OCI-LY7 (cell line): ENCODE data around the gene LSM14B. TPM values are rescaled to one million over a fixed set of nuclear protein-coding genes. Genes with fewer than 3 reads are reported as not detected.
A peak's percentile ranks its signal among the peaks of the same experiment; 100 is the strongest.

Experiments used
- BruUV-seq: library from RNA; stranded (reverse); fragments of 400-500 nt; replicated peaks from 2 replicates; lab custom pipeline; 2021; lab: Mats Ljungman, UMichigan
- CTCF ChIA-PET: fragments of 300-600 bp; sonication (Branson Sonifier 250); formaldehyde crosslinking; loops from one replicate; lab custom pipeline; 2022; ENCODE audit warnings: antibody characterized with exemption; ENCODE audit not compliant: unreplicated experiment; lab: Charles Lee
- POLR2A ChIA-PET: fragments of 300-600 bp; sonication (Branson Sonifier 250); formaldehyde crosslinking; loops from one replicate; lab custom pipeline; 2022; ENCODE audit warnings: antibody characterized with exemption; lab: Charles Lee
- DNase-seq: peaks from one replicate; pipeline ENCODE4 v3.0.0-alpha.2; 2015; ENCODE audit warnings: low spot score
- H2AFZ ChIP-seq: fragments of 200-600 bp; sonication (generic), shearing (Covaris generic); 2 replicates; pipeline ENCODE4 v1.6.1; 2014; ENCODE audit warnings: mild to moderate bottlenecking, antibody characterized with exemption, low read length, moderate library complexity
- H3K27ac ChIP-seq: fragments of 200-600 bp; sonication (generic); 2 replicates; pipeline ENCODE4 v1.5.1; 2014; ENCODE audit warnings: mixed run types, low read depth, mild to moderate bottlenecking, moderate library complexity, low read length, inconsistent platforms; ENCODE audit not compliant: poor library complexity, severe bottlenecking
- H3K36me3 ChIP-seq: fragments of 200-600 bp; sonication (generic); 2 replicates; pipeline ENCODE4 v1.6.1; 2014; ENCODE audit warnings: mild to moderate bottlenecking, antibody characterized with exemption, low read length, moderate library complexity, mixed read lengths; ENCODE audit not compliant: insufficient read depth
- H3K4me1 ChIP-seq: fragments of 200-600 bp; sonication (generic); 2 replicates; pipeline ENCODE4 v1.5.1; 2014; ENCODE audit warnings: mild to moderate bottlenecking, low read length; ENCODE audit not compliant: insufficient read depth, poor library complexity, severe bottlenecking
- H3K4me2 ChIP-seq: fragments of 200-600 bp; sonication (generic); 2 replicates; pipeline ENCODE4 v1.6.1; 2014; ENCODE audit warnings: mild to moderate bottlenecking, low read length
- H3K4me3 ChIP-seq: fragments of 200-600 bp; sonication (generic); 2 replicates; pipeline ENCODE4 v1.5.1; 2014; ENCODE audit warnings: mild to moderate bottlenecking, low read depth, low read length; ENCODE audit not compliant: poor library complexity, severe bottlenecking
- H3K79me2 ChIP-seq: fragments of 200-600 bp; sonication (generic); 2 replicates; pipeline ENCODE4 v1.6.1; 2016; ENCODE audit warnings: low read depth, mild to moderate bottlenecking, low read length, moderate library complexity, mixed read lengths; ENCODE audit not compliant: insufficient read depth
- H3K9me2 ChIP-seq: fragments of 200-600 bp; sonication (generic); 2 replicates; pipeline ENCODE4 v1.6.1; 2016; ENCODE audit warnings: mild to moderate bottlenecking, low read length, mixed read lengths; ENCODE audit not compliant: insufficient read depth
- H3K9me3 ChIP-seq: fragments of 200-600 bp; sonication (generic); 2 replicates; pipeline ENCODE4 v1.6.1; 2014; ENCODE audit warnings: mild to moderate bottlenecking, mixed run types, low read length, mixed read lengths
- H4K20me1 ChIP-seq: fragments of 200-600 bp; sonication (generic); 2 replicates; pipeline ENCODE4 v1.6.1; 2014; ENCODE audit warnings: mild to moderate bottlenecking, antibody characterized with exemption, low read length, moderate library complexity, mixed read lengths; ENCODE audit not compliant: insufficient read depth
- EZH2phosphoT487 ChIP-seq: fragments of 200-600 bp; sonication (generic); IDR thresholded peaks from 2 replicates; pipeline ENCODE4 v1.6.1; 2018; ENCODE audit warnings: low read depth, borderline replicate concordance, mild to moderate bottlenecking, mixed run types, antibody characterized with exemption, low read length, moderate library complexity, mixed read lengths
- intact Hi-C: fragments of 100-400 bp; cut with micrococcal nuclease; formaldehyde crosslinking; loops from one replicate; pipeline ENCODE4 v1.10.0; 2022; ENCODE audit not compliant: unreplicated experiment
- total RNA-seq, 2 experiments: library from RNA; depleted of rRNA in 1 of 2; stranded (reverse); fragments of >200 nt in 1 of 2; shearing (Covaris generic) in 1 of 2; gene quantifications; 2 replicates each; pipeline ENCODE4 v1.2.3, GENCODE V29; 2014 to 2022
- TF ChIP-seq, protein P1 (sequence below): fragments of 200-600 bp; sonication (generic); conservative IDR thresholded peaks from 2 replicates; pipeline ENCODE4 v1.5.1; 2014; ENCODE audit warnings: mild to moderate bottlenecking, antibody characterized with exemption, low read length, moderate library complexity, mixed read lengths

LSM14B gene
- total RNA-seq, 2 experiments from 2014 or later = 44.7 to 53.7 TPM

GRCh38 chr20:62181808-62182207 lies 59.5 kb downstream of the LSM14B start:
- no peak for DNase-seq
- peak overlapping the region; percentile 93 for H3K4me2 ChIP-seq
- H3K79me2 ChIP-seq = peaks cover 32% of the 10 kb centered on the region
- H2AFZ ChIP-seq = peak overlapping the region; percentile 62; the same call in 1 of the 2 replicates
- TF ChIP-seq, protein P1, sequence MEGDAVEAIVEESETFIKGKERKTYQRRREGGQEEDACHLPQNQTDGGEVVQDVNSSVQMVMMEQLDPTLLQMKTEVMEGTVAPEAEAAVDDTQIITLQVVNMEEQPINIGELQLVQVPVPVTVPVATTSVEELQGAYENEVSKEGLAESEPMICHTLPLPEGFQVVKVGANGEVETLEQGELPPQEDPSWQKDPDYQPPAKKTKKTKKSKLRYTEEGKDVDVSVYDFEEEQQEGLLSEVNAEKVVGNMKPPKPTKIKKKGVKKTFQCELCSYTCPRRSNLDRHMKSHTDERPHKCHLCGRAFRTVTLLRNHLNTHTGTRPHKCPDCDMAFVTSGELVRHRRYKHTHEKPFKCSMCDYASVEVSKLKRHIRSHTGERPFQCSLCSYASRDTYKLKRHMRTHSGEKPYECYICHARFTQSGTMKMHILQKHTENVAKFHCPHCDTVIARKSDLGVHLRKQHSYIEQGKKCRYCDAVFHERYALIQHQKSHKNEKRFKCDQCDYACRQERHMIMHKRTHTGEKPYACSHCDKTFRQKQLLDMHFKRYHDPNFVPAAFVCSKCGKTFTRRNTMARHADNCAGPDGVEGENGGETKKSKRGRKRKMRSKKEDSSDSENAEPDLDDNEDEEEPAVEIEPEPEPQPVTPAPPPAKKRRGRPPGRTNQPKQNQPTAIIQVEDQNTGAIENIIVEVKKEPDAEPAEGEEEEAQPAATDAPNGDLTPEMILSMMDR = no peak
- TF ChIP-seq EZH2phosphoT487 = no peak
- H3K4me3 ChIP-seq = peak overlapping the region; percentile 91
- BruUV-seq = TSS peak; percentile 91
- H3K9me2 ChIP-seq = no peaks in the 10 kb centered on the region
- ChIA-PET POLR2A (no interaction called here), CTCF (no interaction called here)
- H3K27ac ChIP-seq = peak overlapping the region; percentile 83
- H4K20me1 ChIP-seq = no peaks in the 10 kb centered on the region
- no peaks in the 10 kb centered on the region for H3K36me3 ChIP-seq
- peaks cover 18% of the 10 kb centered on the region for H3K4me1 ChIP-seq
- intact Hi-C loops = loop anchor here (1.0 kb wide), 1 partner anchor 39 kb away; the partner anchor contains the start of genes PSMA7 and SS18L1
- no peaks in the 10 kb centered on the region for H3K9me3 ChIP-seq

DNA sequence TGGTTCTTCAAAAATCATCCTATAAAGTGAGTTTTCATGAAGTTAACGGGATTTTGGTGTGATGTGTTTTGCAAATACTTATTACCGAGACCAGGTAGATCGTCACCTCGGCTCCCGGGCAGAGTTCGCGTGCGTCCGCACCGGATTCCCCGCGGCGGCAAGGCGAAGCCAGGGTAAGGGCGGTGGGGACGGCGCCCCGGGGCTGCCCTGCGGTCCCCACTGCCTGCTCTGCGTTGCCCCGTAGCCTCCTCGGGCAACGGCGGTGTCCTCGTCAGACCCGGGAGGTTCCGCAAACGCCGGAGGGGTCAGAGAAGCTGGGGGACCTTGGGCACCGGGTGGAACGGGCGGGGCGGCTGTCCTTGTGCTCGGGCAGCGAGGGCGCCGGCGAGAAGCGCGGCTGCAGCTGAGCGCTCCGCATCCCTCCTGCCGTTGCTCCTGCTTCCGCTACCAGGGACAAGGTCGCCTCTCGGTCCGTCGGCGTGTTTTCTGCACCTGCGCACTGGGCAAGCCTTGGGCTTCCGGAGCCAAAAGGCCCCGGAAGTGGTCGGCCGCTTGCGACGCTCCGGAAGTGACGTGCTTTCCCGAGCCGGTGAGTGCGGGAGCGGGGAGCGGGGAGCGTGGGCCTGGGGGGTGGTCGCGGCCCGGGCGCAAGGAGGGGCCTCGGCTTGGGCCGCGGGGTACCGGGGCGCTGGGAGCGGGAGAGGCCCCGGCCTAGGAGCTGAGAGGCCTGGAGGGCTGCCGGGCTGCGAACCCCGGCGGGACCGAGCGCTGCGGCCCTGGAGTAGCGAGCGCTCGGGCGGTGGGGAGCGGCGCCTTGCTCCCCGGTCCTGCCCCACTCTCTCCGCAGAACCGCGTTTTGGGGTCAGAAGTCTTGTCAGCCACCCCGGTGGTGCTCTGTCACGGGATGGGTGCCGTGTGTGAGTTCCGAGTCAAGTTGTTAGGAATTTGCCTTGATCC lies 60.5 kb downstream of the LSM14B start, which contains the start of gene MTG2:
TSS of gene MTG2 (plus strand) at position 560 of the 957 bp plus-strand sequence. CDS start 10,393 bp downstream, outside the sequence.
- Histone ChIP-seq H3K79me2 (peaks cover 42% of the 10 kb centered on the region), H4K20me1 (no peaks in the 10 kb centered on the region), H3K4me3 (peak within 1 kb of the TSS; percentile 91), H3K36me3 (no peaks in the 10 kb centered on the region), H3K9me3 (no peaks in the 10 kb centered on the region), H3K4me1 (peaks cover 18% of the 10 kb centered on the region), H3K9me2 (no peaks in the 10 kb centered on the region), H3K4me2 (peak within 1 kb of the TSS; percentile 100), H3K27ac (peak within 1 kb of the TSS; percentile 83), H2AFZ (peak within 1 kb of the TSS; percentile 62; the same call in 1 of the 2 replicates)
- BruUV-seq = TSS peak; percentile 74
- CTCF ChIA-PET = interaction anchor here (0.6 kb wide), 1 partner anchor 179 kb away, joined by 3 read pairs; no protein-coding TSS in a partner anchor
- intact Hi-C loops = loop anchor here (1.0 kb wide), 1 partner anchor 39 kb away; the partner anchor contains the start of genes PSMA7 and SS18L1
- POLR2A ChIA-PET = no interaction called here
- no peak for TF ChIP-seq EZH2phosphoT487
- TF ChIP-seq, protein P1 = no peak; the same call in 1 of the 2 replicates
- peak; percentile 98 for DNase-seq
